Adrenal gland (tissue), 5 donors: ENCODE measurements around the gene MAPK11.

Experiments
- POLR2A ChIP-seq, 2 donors: fragments of 450-650 bp; IDR thresholded peaks; one replicate each; pipeline ENCODE4 v1.6.1; 2017; ENCODE audit warnings: antibody characterized with exemption in 2 of 2, mild to moderate bottlenecking in 2 of 2, moderate library complexity in 1 of 2
- TF ChIP-seq, protein P1 (sequence below), 6 experiments: fragments of 450-650 bp in 4 of 6; fragments of 200-600 bp in 2 of 6; sonication (generic) in 1 of 6; IDR thresholded peaks; 1 replicate in 5 of 6; 2 replicates in 1 of 6; pipeline versions ENCODE4 v1.5.1 to v1.8.0; 2016 to 2021; ENCODE audit warnings: antibody characterized with exemption in 6 of 6, mild to moderate bottlenecking in 2 of 6, moderate library complexity in 1 of 6
- donor health status: DM: no; HTN: no; CAD: no.

DNA sequence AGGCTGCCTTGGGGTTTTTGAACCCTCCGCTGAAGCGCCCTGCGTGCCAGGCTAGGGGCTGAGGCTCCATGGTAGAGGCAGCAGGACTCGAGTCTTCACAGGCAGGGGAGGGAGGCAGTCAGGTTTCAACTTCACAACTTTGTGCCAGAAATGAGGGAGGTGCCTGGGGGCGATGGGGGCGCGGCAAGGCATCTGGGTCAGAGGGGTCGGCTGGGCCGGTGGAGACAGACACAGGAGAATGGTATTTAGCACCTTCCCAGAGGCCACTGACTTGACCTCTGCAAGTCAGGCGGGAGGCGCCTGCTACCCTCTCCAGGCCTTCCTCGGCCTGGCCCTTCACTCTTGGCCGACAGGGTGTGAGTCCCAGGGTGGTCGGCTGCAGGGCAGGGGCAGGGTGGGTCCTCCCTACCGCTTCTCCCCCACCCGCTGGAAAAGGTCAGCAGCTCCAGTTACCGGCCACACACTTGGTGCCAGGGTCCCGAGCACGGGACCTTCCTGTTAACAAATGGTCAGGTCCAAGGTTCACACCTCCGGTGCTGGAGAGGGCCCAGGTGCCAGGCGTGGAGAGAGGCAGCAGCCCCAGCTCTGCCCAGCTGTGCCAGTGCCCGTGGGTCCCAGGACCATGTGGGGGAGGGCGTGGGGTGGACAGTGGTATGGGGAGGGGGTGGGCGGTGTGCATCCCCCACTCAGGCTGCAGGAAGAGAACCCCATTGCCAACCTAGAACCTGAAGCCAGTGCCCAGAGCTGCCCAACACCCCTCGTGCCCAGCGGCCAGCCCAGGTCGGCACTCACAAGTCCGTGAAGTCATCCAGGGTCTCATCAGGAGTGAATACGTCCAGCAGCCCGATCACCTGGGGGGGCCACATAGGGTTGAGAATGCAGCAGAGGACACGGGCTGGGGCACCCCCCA lies 12.5 kb downstream of the MAPK11 start:
- TF ChIP-seq, protein P1, sequence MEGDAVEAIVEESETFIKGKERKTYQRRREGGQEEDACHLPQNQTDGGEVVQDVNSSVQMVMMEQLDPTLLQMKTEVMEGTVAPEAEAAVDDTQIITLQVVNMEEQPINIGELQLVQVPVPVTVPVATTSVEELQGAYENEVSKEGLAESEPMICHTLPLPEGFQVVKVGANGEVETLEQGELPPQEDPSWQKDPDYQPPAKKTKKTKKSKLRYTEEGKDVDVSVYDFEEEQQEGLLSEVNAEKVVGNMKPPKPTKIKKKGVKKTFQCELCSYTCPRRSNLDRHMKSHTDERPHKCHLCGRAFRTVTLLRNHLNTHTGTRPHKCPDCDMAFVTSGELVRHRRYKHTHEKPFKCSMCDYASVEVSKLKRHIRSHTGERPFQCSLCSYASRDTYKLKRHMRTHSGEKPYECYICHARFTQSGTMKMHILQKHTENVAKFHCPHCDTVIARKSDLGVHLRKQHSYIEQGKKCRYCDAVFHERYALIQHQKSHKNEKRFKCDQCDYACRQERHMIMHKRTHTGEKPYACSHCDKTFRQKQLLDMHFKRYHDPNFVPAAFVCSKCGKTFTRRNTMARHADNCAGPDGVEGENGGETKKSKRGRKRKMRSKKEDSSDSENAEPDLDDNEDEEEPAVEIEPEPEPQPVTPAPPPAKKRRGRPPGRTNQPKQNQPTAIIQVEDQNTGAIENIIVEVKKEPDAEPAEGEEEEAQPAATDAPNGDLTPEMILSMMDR (IDR thresholded peaks at IDR 0.05), result no peak
- no peak for TF ChIP-seq POLR2A (IDR thresholded peaks at IDR 0.05)
